LNCAP (cell line): ENCODE measurements around the gene RGSL1.

Source experiments
- TF ChIP-seq, protein P1 (sequence below): fragments of 450-650 bp; IDR thresholded peaks from 2 replicates; pipeline ENCODE4 v1.5.1; 2017; ENCODE audit warnings: mild to moderate bottlenecking

RGSL1 gene

DNA sequence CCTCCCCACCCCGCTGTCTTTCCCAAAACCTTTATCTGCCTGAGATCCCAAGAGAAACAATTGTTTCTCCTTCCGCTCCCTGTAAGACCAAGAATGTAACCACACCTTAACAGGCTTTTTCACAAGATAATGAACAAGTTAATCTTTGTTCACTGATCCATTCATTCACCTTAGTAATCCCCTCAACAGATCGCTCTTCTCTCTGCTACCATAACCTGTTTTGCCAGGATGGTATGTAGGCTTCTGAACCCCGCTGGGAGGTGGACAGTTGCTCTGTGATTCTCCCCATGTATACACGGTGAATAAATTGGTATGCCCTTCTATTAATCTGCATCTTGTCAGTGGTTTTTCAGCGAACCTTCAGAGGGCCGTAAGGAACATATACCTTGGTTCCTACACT is 18.7 kb upstream of the RGSL1 start:
- TF ChIP-seq, protein P1, sequence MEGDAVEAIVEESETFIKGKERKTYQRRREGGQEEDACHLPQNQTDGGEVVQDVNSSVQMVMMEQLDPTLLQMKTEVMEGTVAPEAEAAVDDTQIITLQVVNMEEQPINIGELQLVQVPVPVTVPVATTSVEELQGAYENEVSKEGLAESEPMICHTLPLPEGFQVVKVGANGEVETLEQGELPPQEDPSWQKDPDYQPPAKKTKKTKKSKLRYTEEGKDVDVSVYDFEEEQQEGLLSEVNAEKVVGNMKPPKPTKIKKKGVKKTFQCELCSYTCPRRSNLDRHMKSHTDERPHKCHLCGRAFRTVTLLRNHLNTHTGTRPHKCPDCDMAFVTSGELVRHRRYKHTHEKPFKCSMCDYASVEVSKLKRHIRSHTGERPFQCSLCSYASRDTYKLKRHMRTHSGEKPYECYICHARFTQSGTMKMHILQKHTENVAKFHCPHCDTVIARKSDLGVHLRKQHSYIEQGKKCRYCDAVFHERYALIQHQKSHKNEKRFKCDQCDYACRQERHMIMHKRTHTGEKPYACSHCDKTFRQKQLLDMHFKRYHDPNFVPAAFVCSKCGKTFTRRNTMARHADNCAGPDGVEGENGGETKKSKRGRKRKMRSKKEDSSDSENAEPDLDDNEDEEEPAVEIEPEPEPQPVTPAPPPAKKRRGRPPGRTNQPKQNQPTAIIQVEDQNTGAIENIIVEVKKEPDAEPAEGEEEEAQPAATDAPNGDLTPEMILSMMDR, result no peak

DNA sequence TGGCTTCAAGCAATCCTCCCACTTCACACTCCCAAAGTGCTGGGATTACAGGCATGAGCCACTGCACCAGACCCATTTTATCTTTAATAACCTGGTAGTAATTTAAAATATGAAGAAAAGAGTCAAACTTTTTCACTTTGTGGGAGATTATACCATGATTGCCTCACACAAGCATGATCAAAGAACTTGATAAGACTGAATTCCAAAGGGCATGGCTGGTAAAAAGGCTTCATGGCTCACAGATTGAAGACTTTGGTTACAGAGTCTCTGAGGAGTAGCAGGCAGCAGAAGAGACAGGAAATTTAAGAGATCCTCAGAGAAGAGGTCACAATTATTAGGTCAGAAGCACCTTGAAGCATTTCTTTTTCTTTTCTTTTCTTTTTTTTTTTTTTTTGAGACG is 16.4 kb upstream of the RGSL1 start:
- TF ChIP-seq, protein P1, result no peak

DNA sequence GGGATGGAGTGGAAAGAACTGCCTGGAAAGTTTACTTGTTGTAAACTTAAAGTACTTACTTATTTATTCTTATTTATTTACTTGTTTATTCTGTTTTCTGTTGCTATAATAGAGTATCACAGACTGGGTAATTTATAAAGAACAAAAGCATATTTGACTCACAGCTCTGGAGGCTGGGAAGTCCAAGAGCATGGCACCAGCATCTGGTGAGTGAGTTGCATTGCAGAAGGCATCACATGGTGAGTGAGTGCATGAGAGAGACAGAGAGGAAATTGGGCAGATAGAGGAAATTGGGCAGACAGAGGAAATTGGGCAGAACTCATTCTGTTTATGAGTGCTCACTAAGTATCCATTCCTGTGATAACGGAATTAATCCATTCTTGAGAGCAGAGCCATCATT is 11.6 kb upstream of the RGSL1 start:
- TF ChIP-seq, protein P1, result no peak

DNA sequence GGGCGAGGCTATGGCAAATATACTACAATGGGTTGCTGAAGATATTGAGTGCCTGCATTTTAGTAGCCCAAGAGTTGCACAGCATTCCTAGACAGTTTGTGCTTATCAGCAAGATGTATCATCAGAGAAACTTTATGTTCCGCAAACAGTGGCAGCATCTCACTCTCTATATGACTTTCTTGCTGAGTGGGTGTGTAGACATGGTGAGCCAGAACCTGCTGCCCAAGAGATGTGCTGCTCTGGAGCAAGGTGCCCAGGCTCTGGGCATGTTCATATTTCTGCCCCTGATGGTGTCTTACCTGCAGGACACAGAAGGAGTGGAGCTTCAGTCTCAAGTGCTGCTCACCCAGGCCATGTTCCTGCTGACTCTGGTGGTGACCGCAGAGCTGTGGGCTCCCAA is 8.2 kb upstream of the RGSL1 start:
- TF ChIP-seq, protein P1, result no peak

DNA sequence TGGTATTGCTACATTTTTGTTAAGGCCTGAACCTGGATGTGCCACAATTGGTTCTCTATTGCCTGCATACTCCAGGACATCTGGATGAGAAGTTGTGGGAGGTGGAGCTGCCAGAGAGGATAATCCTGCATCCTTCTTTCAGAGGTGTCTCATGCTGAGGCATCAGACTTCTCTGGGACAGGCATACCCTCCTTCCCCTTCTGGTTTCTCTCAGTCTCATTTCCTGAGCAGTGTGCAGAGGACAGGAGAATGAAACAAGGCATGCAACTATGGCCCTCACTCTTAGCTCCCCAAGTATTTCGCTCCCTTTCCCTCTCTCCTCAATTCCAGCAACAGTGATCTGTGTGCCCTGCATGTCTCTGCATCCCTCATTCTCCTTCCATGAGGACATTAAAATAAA is 7.6 kb upstream of the RGSL1 start:
- TF ChIP-seq, protein P1, result no peak

DNA sequence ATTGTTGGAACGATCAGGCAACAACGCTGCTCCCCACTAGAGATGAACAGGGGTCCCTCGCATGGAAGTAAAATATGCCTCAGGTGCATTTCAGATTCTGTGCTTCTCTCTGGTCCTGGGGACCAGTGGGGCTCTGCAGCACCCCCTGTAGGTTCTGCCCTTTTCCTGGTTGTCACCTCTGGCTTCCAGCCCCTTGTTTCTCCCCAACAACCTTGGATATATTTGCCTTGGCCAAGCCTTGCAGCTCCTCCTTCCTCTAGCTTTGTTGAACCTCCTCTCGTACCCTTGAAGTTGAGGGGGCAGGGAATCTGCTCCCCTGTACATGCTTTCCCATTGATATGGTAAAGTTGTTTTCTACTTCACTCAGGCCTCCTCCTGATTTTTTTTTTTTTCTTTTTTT is 5.4 kb upstream of the RGSL1 start:
- TF ChIP-seq, protein P1, result no peak

DNA sequence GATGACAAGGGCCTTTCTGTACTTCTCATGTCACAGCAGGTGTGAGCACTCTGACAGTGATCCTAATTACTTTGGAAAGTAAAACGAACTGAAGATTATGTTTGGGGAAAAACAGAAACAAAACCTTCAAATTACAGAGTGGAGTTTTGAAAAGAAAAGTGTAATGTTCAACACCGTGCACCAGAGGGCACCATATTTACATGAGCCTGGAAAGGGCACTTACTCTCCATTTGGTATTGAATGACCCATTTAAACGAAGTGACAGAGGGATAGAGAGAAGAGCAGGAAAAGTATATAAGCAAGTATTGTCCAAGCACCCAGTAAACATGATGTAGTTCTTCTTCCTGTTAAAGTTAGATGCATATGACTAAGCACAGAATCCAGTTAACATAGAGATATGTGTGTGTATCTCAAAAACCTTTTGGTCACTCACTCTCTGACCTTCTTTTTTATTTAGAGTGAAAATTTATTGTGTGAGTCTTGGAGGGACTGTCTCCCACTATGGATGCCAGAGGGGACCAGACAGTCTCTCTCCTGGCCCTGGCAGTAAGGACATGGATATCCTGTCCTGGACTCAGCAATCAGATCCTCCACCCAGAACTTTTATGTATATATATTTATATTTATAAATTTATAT is 3.8 kb upstream of the RGSL1 start:
- TF ChIP-seq, protein P1, result peak; percentile 89

DNA sequence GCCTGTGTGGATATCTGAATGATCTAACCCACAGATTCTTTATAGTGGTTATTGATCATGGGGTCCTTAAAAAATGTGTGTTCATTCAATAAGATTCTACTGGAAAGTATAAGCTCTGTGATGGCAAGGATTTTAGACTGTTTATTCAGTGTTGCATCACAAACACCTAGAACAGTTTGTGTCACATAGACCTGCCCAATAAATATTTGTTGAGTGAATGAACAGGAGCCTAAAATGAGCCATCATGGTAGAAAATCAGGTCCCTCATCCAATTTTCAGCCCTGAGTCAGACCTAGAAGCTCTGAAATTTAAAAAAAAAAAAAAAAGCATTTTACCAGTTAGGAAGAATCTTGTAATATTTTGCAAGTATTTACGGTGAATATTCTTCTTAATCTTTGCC is 2.3 kb upstream of the RGSL1 start:
- TF ChIP-seq, protein P1, result no peak
